Heart right ventricle (tissue), 16 donors: Measurements from ENCODE around the gene YBX3. TPM values are rescaled to one million over a fixed set of nuclear protein-coding genes. Genes with fewer than 3 reads are reported as not detected.

Source experiments
- ATAC-seq, 8 donors: fragments of 200-7000 bp; cut with Tn5 transposase; one replicate each; pipeline ENCODE4 v1.9.1; 2020; ENCODE audit warnings: mild to moderate bottlenecking in 8 of 8, moderate library complexity in 8 of 8, moderate number of reproducible peaks in 1 of 8
- DNase-seq, 2 donors: peaks; one replicate each; pipeline ENCODE4 v3.0.0-alpha.2; 2020
- H3K27ac ChIP-seq, 10 donors: fragments of 200-600 bp; sonication (generic) in 2 of 10; one replicate each; pipeline versions ENCODE4 v1.5.0 to v1.8.0; 2020 to 2022; ENCODE audit warnings: mild to moderate bottlenecking in 3 of 10
- H3K27me3 ChIP-seq, 7 donors: fragments of 200-600 bp; one replicate each; pipeline ENCODE4 v1.8.0; 2021 to 2022; ENCODE audit warnings: mild to moderate bottlenecking in 2 of 7
- H3K36me3 ChIP-seq, 9 donors: fragments of 200-600 bp; sonication (generic) in 1 of 9; one replicate each; pipeline versions ENCODE4 v1.5.0 to v1.8.0; 2020 to 2022; ENCODE audit warnings: mild to moderate bottlenecking in 2 of 9
- H3K4me1 ChIP-seq, 9 donors: fragments of 200-600 bp; sonication (generic) in 1 of 9; one replicate each; pipeline versions ENCODE4 v1.5.0 to v1.8.0; 2020 to 2022; ENCODE audit warnings: mild to moderate bottlenecking in 4 of 9
- H3K4me3 ChIP-seq, 10 donors: fragments of 200-600 bp; sonication (generic) in 2 of 10; one replicate each; pipeline versions ENCODE4 v1.5.0 to v1.8.0; 2020 to 2022; ENCODE audit warnings: mild to moderate bottlenecking in 7 of 10, moderate library complexity in 2 of 10
- H3K9me3 ChIP-seq, 11 donors: fragments of 200-600 bp in 10 of 11; sonication (generic) in 2 of 11; one replicate each; pipeline versions ENCODE4 v1.5.0 to v1.8.0; 2013 to 2022; ENCODE audit warnings: mild to moderate bottlenecking in 2 of 11, control low read depth in 1 of 11, moderate library complexity in 1 of 11
- CTCF ChIP-seq, 9 donors: fragments of 200-600 bp; sonication (generic) in 2 of 9; IDR thresholded peaks; one replicate each; pipeline versions ENCODE4 v1.5.0 to v1.8.0; 2021 to 2022; ENCODE audit warnings: antibody characterized with exemption in 9 of 9, mild to moderate bottlenecking in 5 of 9, moderate library complexity in 1 of 9
- WGBS, 2 donors: extraction: QIAGEN DNeasy Blood & Tissue Kit; methylation state at CpG; one replicate each; pipeline ENCODE4 v1.1.7; 2013; ENCODE audit warnings: inconsistent platforms in 1 of 2; 5-methylcytosine and 5-hydroxymethylcytosine counted together
- intact Hi-C, 10 donors: fragments of 100-400 bp; cut with DNase I; formaldehyde crosslinking; loops; one replicate each; pipeline versions ENCODE4 v1.11.1 to v1.14.2; 2022
- polyA plus RNA-seq, 2 donors: library from polyadenylated mRNA; stranded (reverse); fragments of 200-250 nt; gene quantifications; one replicate each; pipeline ENCODE4 v1.2.3, GENCODE V29; 2013
- total RNA-seq, 10 donors: library from RNA; stranded (reverse); fragmentation: NEBNext Ultra II Directional in 3 of 10; extraction: Animal tissue kit (Norgen Biotek cat#: 25700) in 3 of 10; gene quantifications; one replicate each; pipeline versions ENCODE4 v1.2.1 to v1.2.4, GENCODE V29; 2021 to 2023
- donor health status: Arrhythmogenic right ventricular cardiomyopathy.
- donor health status: ischemic (EF 13 %, LVEDD 7.1; RV severe dilation, severe dysfunction).
- donor health status: healthy with polysubstance abuse.
- donor health status: DM: no; HTN: yes; CAD: no.
- donor health status: DM: no; HTN: no; CAD: no.
- donor health status: ischemic (EF 25% LVEDD 6.9; RV normal size, moderate dysfunction).
- donor health status: ischemic (EF 25% LVEDD 5.7; RV mildly dilated, moderate dysfunction).
- donor health status: healthy.
- donor health status: DM: yes; HTN: yes; CAD: no.
- donor health status: Ischemic cardiomyopathy.
- donor health status: ischemic (EF 35%, LVEDD 5.7; RV mildly dilated, moderate dysfunction).
- donor health status: nonischemic (EF 11% LVEDD 7.7; RV severe dilation, severe dysfunction).
- donor health status: DM: yes; HTN: yes; CAD: no.
- donor health status: PGD.
- donor health status: ischemic (EF 29% LVEDD 5.4; RV normal size, mild dysfunction).
- donor health status: nonischemic (EF 23%, LVEDD 6.1; RV moderate dilation, normal function).

The YBX3 gene
- total and polyA plus RNA-seq, 12 donors = 244 to 1,254 (median 632) TPM

DNA sequence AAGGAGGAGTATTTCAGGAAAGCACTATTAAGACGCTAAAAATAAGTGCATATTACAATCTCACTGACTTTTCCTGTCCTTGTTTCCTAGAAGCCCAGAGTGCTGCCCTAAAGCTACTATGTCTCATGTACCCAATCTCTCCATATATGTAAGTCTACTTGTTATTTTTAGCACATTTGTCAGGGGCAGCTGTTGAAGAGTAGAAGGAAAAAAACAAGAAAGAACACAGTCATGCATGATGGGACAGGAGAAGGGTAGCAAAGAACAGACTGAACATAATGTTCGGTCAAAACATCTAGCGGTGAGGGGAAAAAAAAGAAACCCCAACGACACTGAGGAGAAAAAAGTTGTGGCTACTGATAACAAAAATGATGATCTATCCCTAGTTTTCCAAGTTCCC is 14.3 kb downstream of the YBX3 start:
- H3K27me3 ChIP-seq = no peaks in the 10 kb centered on the region
- intact Hi-C loops = no loop called here
- no peak for TF ChIP-seq CTCF (IDR thresholded peaks at IDR 0.05)
- peak overlapping the region in 9 of 10 donors; percentile 46 to 78 (median 69) for H3K27ac ChIP-seq
- H3K4me1 ChIP-seq = peaks cover 5 to 57% (median 28%) of the 10 kb centered on the region in 9 donors
- peak; percentile 38 to 92 (median 82) for ATAC-seq
- no peaks in the 10 kb centered on the region for H3K9me3 ChIP-seq
- peaks cover 0 to 100% (median 39%) of the 10 kb centered on the region in 9 donors for H3K36me3 ChIP-seq
- 44 to 62% methylated on average over 4 of the region's 4 CpGs for WGBS, 2 donors
- DNase-seq = no peak
- H3K4me3 ChIP-seq = no peak overlapping the region

DNA sequence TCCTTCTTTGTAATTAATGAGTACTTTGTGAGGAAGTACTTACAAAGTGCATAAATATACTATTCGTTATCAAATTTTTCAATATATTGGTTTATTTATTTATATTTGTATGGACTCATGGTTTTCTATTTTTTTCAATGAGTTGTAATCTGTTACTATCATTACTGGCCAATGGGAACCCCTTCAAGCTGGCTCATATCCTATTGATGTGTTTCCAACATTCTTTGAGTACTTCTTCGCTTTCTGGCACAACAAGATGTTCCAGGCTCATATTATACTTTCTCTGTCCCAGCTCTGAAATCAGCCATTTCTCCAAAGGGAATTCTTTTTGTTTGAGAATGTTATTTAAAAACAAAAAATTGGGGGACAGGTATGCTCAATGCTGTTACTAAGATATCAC is 17.5 kb downstream of the YBX3 start:
- Histone ChIP-seq H3K27ac (peak overlapping the region in 6 of 10 donors; percentile 16 to 74 (median 54)), H3K4me1 (peaks cover 5 to 59% (median 28%) of the 10 kb centered on the region in 9 donors), H3K9me3 (no peaks in the 10 kb centered on the region), H3K4me3 (no peak overlapping the region), H3K36me3 (peaks cover 0 to 100% (median 48%) of the 10 kb centered on the region in 9 donors), H3K27me3 (no peaks in the 10 kb centered on the region)
- intact Hi-C loops = no loop called here
- peak in 6 of 8 donors; percentile 31 to 83 (median 60) for ATAC-seq
- WGBS, 2 donors = 12 to 41% methylated on average over 2 of the region's 2 CpGs
- DNase-seq = no peak
- TF ChIP-seq CTCF (IDR thresholded peaks at IDR 0.05) = no peak

- no peak for ATAC-seq
Measured at GRCh38 chr12:10701843-10702242, 21.3 kb downstream of the YBX3 start.

GRCh38 chr12:10701131-10701681 is 21.9 kb downstream of the YBX3 start:
- no peaks in the 10 kb centered on the region for H3K27me3 ChIP-seq
- intact Hi-C loops = no loop called here
- H3K4me1 ChIP-seq = peaks cover 0 to 27% (median 17%) of the 10 kb centered on the region in 9 donors
- no peak overlapping the region for H3K27ac ChIP-seq
- ATAC-seq = no peak
- 81 to 84% methylated on average over 3 of the region's 3 CpGs for WGBS, 2 donors
- no peak overlapping the region for H3K4me3 ChIP-seq
- no peak for TF ChIP-seq CTCF (IDR thresholded peaks at IDR 0.05)
- no peaks in the 10 kb centered on the region for H3K9me3 ChIP-seq
- no peak for DNase-seq
- peaks cover 0 to 99% (median 41%) of the 10 kb centered on the region in 9 donors for H3K36me3 ChIP-seq

More at GRCh38 chr12:10701843-10702242, 21.3 kb downstream of the YBX3 start:
- Histone ChIP-seq H3K36me3 (peaks cover 0 to 100% (median 41%) of the 10 kb centered on the region in 9 donors), H3K4me3 (no peak overlapping the region), H3K27me3 (no peaks in the 10 kb centered on the region), H3K9me3 (no peaks in the 10 kb centered on the region), H3K4me1 (peaks cover 0 to 30% (median 19%) of the 10 kb centered on the region in 9 donors), H3K27ac (no peak overlapping the region)
- intact Hi-C loops = no loop called here
- no peak for DNase-seq
- WGBS, 2 donors = 95% methylated on average over 14 of the region's 14 CpGs
- TF ChIP-seq CTCF (IDR thresholded peaks at IDR 0.05) = no peak
